ENCODE measurements around the gene PDIA2. TPM values are rescaled to one million over a fixed set of nuclear protein-coding genes. Genes with fewer than 3 reads are reported as not detected.

Gene PDIA2
- total RNA-seq, result 0.24 TPM in 1 of 2 replicates, not detected in the other

DNA sequence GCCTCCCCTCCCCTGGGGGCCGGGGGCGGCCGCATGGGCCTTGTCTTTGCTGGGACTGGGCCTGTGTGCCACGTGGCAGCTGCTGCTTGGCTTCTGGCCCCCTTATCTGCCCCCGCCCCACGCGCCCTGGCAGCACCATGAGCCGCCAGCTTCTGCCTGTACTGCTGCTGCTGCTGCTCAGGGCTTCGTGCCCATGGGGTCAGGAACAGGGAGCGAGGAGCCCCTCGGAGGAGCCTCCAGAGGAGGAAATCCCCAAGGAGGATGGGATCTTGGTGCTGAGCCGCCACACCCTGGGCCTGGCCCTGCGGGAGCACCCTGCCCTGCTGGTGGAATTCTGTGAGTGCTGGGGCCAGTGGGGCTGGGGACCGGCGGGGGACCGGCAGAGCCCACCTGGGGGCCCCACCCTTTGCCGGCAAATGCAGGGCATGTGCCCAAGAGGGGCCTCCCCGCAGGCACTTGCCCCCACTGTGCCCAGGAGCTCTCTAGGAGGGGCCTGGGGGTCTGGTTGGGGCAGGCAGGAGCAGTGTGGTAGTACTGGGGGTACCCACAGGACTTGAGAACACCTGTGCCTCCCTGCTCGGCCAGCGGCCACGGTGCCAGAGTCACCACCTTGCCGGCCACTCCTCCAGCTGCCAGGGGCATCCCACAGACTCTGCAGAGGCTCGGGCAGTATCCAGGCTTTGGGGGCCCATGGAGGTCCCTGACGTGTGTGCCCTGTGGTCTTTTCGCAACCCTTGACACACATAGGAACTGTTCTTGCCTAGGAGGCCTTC is at the start of gene PDIA2:
PDIA2 (plus strand) TSS at position 132 of the 773 bp plus-strand sequence; CDS start at position 138, 6 bp downstream.

DNA sequence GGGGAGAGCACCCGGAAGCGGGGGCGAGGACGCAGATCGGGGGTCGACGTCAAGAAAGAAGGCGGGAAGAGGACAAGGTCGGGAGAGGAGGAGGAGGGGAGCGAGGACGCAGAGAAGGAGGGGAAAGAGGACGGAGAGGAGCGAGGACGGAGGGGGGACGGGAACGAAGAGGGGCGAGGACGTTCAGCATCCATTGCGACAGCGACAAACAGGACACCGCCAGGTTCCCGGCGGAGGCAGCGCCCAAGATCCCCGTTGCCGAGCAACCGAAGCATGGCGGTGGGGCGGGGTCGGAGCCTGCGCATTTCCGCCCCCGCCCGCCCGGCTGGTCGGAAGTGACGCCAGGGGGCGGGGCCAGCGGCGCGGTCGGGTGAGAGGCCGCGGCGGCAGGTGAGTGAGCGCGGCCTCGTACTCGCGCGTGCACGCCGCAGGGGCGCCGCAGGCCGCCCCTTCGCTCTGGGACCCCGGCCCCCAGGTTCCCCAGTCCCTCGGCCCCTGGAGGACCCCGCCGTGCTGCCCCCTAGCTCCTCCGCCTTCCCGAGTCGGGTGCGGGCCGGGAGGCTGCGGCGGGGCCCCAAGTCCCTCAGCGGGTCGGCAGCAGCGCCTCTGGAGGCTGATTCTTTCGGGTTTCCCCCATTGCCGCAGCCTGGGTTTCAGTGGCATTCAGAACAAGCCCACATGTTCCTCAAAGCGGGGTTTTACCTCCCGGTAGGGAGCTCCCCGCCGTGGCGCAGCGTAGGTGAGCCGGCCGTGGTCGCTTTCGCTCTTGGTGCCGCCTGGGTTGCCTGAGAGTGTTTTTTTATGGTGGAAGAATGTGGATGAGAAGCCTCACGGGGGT is 48.3 kb upstream of the PDIA2 start, which contains the start of gene FAM234A:
FAM234A (plus strand) TSS at position 354 of the 838 bp plus-strand sequence. CDS start 19,593 bp downstream, outside the sequence.

GRCh38 chr16:275786-276232 is 7.2 kb upstream of the PDIA2 start, which contains the start of gene RGS11:
Gene RGS11, minus strand, starts transcription at chr16:275944. Its CDS starts 33 bp downstream, at chr16:275911.

DNA sequence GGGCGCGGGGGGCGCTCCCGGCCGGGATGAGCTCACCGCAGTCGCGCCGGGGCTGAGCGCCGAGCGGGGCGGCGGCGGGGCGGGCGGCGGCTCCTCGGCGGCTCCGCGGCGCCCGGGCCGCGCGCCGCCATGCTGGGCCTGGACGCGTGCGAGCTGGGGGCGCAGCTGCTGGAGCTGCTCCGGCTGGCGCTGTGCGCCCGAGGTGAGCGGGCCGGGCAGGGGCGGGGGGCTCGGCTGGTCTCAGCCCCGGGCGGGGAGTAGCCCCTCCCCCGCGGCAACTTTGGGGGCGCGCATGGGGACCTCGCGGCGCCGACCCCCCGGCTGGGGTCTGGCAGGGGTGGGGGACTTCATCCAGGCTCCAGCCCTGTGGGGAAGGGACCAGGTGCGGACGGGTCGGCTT is 2.4 kb upstream of the PDIA2 start, which contains the start of gene ARHGDIG:
ARHGDIG (plus strand) TSS at position 40 of the 400 bp plus-strand sequence; CDS start at position 130, 90 bp downstream.

Other genes starting within 250 kb of the PDIA2 start
- 3.0 and 3.6 TPM in 2 replicates for gene POLR3K, start 229.6 kb upstream of the PDIA2 start, total RNA-seq
- gene SNRNP25, start 229.3 kb upstream of the PDIA2 start, total RNA-seq, result 10.9 and 12.0 TPM in 2 replicates
- gene RHBDF1, start 210.5 kb upstream of the PDIA2 start, total RNA-seq, result 12.4 and 24.8 TPM in 2 replicates
- gene MPG, start 204.9 kb upstream of the PDIA2 start, total RNA-seq, result 188 and 200 TPM in 2 replicates
- gene NPRL3, start 144.5 kb upstream of the PDIA2 start, total RNA-seq, result 5.8 and 7.7 TPM in 2 replicates
- gene HBZ, start 130.5 kb upstream of the PDIA2 start, total RNA-seq, result not detected in 2 replicates
- gene HBM, start 117.2 kb upstream of the PDIA2 start, total RNA-seq, result not detected in 2 replicates
- gene HBA2, start 110.3 kb upstream of the PDIA2 start, total RNA-seq, result not detected in 2 replicates
- not detected in 2 replicates for gene HBA1, start 106.5 kb upstream of the PDIA2 start, total RNA-seq
- 0.48 TPM in 1 of 2 replicates, not detected in the other for gene HBQ1, start 102.7 kb upstream of the PDIA2 start, total RNA-seq
- 25.4 and 28.4 TPM in 2 replicates for gene LUC7L, start 53.7 kb upstream of the PDIA2 start, total RNA-seq
- 42.7 and 56.9 TPM in 2 replicates for gene FAM234A, start 48.3 kb upstream of the PDIA2 start, total RNA-seq
- not detected in 2 replicates for gene RGS11, start 7.2 kb upstream of the PDIA2 start, total RNA-seq
- 0.24 TPM in 1 of 2 replicates, not detected in the other for gene ARHGDIG, start 2.6 kb upstream of the PDIA2 start, total RNA-seq
- gene AXIN1, start 69.6 kb downstream of the PDIA2 start, total RNA-seq, result 55.6 and 67.0 TPM in 2 replicates
- 96.9 and 101 TPM in 2 replicates for gene MRPL28, start 87.4 kb downstream of the PDIA2 start, total RNA-seq
- 53.5 and 73.5 TPM in 2 replicates for gene PGAP6, start 98.8 kb downstream of the PDIA2 start, total RNA-seq
- gene NME4, start 114.0 kb downstream of the PDIA2 start, total RNA-seq, result 50.5 and 74.5 TPM in 2 replicates
- gene DECR2, start 118.7 kb downstream of the PDIA2 start, total RNA-seq, result 5.3 and 11.1 TPM in 2 replicates
- 9.2 and 15.2 TPM in 2 replicates for gene RAB11FIP3, start 142.5 kb downstream of the PDIA2 start, total RNA-seq
- gene CAPN15, start 244.5 kb downstream of the PDIA2 start, total RNA-seq, result 48.8 and 50.6 TPM in 2 replicates